Measurements from ENCODE around the gene CTIF.

CTIF gene

GRCh38 chr18:48734460-48734859 is 195.6 kb downstream of the CTIF start:
- no peak for DNase-seq (ENCODE audit: low spot score)

GRCh38 chr18:48735080-48735676 is 196.3 kb downstream of the CTIF start:
- DNase-seq (ENCODE audit: low spot score) = peak; percentile 40

- no peak for DNase-seq (ENCODE audit: low spot score)
Observed at GRCh38 chr18:48735681-48736255, 196.9 kb downstream of the CTIF start.

- DNase-seq (ENCODE audit: low spot score) = no peak
Observed at GRCh38 chr18:48736321-48737260, 197.8 kb downstream of the CTIF start.

GRCh38 chr18:48739266-48740067 is 200.6 kb downstream of the CTIF start:
- DNase-seq (ENCODE audit: low spot score) = no peak

- no peak for DNase-seq (ENCODE audit: low spot score)
Observed at GRCh38 chr18:48740068-48740440, 201.2 kb downstream of the CTIF start.

GRCh38 chr18:48740851-48741485 is 202.1 kb downstream of the CTIF start:
- peak; percentile 40 for DNase-seq (ENCODE audit: low spot score)

GRCh38 chr18:48741866-48742265 is 203.0 kb downstream of the CTIF start:
- DNase-seq (ENCODE audit: low spot score) = no peak

GRCh38 chr18:48742304-48742703 is 203.5 kb downstream of the CTIF start:
- no peak for DNase-seq (ENCODE audit: low spot score)

GRCh38 chr18:48742706-48743475 is 204.1 kb downstream of the CTIF start:
- peak; percentile 74 for DNase-seq (ENCODE audit: low spot score)

GRCh38 chr18:48743886-48744285 is 205.1 kb downstream of the CTIF start:
- DNase-seq (ENCODE audit: low spot score) = no peak

- no peak for DNase-seq (ENCODE audit: low spot score)
Observed at GRCh38 chr18:48745293-48745692, 206.5 kb downstream of the CTIF start.

GRCh38 chr18:48749768-48750167 is 210.9 kb downstream of the CTIF start:
- no peak for DNase-seq (ENCODE audit: low spot score)

- DNase-seq (ENCODE audit: low spot score) = no peak
Observed at GRCh38 chr18:48750485-48751175, 211.8 kb downstream of the CTIF start.

GRCh38 chr18:48751727-48752468 is 213.1 kb downstream of the CTIF start:
- DNase-seq (ENCODE audit: low spot score) = peak; percentile 55

- DNase-seq (ENCODE audit: low spot score) = no peak
Observed at GRCh38 chr18:48752478-48752877, 213.6 kb downstream of the CTIF start.

GRCh38 chr18:48752928-48753327 is 214.1 kb downstream of the CTIF start:
- DNase-seq (ENCODE audit: low spot score) = no peak

GRCh38 chr18:48753691-48754090 is 214.9 kb downstream of the CTIF start:
- no peak for DNase-seq (ENCODE audit: low spot score)

GRCh38 chr18:48754559-48754958 is 215.7 kb downstream of the CTIF start:
- no peak for DNase-seq (ENCODE audit: low spot score)

All from Ammon's horn (tissue), 1 donor.